HG03469 (cell line): ENCODE measurements around the gene IRS2.

Experiments used
- ATAC-seq: cut with Tn5 transposase; IDR thresholded peaks from one replicate; pipeline ENCODE4 v1.9.1; 2021; ENCODE audit warnings: mild to moderate bottlenecking, moderate library complexity, moderate number of reproducible peaks; ENCODE audit not compliant: unreplicated experiment

The IRS2 gene

DNA sequence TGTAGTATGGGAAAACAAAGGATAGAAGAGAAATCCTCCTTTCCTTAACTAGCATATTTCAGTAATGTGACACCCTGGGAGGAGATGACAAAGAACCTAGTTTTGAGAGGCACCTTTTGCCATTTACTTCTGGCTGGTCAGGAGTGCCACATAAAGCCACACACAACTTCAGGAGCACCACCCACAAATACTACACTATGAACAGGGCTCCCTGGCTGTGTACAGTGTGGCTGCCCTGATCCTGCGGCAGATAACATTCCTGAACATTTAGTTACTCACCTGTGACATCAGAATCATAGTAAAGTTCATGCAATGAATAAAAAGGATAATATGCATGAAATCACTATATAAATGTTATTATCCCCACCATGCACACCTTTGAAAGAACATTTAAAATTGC, 17.4 kb upstream of the IRS2 start:
- ATAC-seq = no peak

DNA sequence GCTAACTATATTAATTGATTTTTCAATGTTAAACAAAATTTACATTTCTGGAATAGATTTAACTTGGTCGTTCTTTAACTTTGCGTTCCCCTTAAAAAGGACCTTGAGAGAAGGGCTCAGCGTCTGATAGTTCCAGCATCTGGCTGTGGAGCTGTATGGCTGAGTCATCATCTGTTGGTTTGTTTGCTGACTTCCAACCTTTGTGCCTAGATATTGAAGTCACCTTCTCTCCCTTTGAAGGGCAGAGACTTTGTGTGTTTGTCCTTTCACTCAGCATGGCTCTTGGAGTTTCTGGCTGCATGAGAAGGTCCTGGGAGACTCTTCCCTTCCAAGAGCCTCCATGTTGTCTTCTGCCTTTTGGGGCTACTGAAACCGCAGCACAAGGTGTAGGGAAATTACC, 16.6 kb upstream of the IRS2 start:
- no peak for ATAC-seq

DNA sequence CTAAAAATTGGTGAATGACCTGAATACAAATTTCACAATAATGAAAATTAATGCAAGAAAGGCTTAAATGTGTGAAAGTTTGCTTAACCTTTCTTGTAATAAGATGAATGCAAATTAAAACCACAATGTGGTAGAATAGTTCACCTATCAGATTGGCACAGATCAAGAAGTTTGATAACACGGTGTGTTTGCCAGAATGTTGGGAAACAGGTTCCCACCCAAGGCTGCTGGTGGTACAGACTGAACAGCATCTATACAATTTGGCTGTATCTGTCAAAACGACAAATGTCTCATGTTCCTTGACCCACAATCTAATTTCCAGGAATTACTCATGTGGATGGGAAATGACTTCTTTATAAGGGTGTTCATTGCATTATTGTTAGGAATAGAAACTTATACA, 8.6 kb upstream of the IRS2 start:
- no peak for ATAC-seq

DNA sequence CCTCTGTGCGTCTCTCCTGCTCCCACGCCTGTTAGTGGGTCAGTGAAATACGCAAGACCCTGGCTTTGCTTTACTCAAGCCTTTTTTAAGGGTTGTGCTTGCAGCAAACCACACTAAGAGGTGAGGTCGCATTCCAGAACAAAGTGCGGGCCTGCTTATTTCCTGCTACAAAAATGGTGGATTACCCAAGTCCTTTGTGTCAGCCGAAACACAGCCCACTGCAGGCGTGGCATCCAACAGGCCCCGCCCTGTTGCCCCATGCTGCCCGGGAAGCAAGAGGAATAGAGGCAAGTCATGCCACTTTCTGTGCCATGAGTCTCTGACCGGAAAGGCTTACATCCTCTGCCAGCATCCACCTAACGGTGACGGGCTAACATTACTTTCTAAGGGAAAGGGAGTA, 7.7 kb upstream of the IRS2 start:
- ATAC-seq = no peak

DNA sequence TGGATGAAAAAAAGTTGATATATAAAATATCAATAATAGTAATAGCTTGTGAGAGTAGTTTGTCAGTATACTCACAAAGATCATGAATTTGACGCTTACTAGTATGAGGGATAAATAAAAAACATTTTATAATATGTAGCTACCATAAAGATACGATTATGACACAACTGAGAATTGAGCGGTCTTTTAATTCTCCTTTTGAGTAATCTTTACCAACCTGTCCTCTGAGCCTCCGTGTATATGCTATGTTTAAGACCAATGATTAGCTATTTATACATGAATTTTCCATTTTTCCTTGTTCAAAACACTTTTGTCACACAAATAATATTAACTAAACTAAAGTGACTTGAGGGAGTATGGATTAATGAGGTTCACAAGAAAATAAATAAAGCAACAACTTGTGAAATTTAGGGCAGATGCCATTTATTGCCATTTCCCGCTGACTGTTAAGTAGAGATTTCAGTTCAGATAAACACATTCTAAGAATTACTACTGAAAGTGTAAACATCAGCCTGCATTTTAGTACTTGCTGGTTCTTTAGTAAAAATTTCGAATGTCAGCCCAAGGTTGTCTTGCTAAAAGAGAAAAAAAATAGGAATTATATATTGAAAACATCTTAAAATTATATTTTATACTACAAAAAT, 6.2 kb upstream of the IRS2 start:
- no peak for ATAC-seq

DNA sequence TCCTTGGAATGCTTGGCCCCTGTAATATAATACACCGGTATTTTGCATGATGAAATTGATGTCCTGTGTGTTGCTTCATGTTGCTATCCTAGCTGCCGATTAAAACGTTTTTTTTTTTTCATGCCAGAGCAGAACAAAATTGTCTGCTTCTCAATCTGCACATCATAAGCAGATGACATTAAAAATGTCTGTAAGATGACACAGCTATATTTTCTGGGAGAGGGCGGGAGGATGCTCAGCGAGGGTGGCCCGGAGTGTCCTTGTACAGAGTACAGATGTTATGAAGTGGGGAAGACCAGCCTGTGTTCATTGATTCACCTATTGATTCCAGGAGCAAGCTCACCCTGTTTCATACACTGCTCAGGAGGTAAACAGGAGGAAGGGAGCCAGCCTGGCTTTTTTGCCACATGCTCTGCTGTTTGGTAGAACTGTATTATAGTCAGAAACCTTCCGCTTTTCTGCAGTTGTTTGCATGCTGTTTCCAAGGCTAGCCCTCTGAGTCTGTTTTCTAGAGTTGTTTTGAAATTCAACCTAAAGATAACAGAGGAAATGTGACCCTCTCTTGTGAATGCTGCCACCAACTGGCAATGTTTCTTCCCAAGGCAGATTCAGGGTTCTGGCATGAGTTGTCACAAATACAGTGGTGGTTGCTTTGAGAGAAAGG, 4.7 kb upstream of the IRS2 start:
- ATAC-seq = no peak

DNA sequence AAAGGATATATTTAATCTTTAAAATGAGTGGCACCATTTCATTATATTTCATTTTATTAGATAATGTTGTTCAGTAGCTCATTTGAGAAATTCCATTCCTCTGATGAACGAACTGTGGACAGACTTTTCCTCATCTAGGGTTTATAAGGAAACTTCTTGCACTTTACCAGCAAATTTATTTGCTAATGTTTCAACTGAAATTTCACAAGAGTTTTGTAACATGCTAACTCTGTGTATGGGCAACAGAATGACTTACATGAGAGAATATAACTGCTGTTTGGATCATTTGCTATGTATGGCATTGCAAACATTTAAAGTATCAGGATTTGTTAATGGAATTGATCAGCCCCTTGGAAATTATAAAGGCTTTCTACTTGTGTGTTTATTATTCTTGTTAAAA, 3.7 kb upstream of the IRS2 start:
- no peak for ATAC-seq

DNA sequence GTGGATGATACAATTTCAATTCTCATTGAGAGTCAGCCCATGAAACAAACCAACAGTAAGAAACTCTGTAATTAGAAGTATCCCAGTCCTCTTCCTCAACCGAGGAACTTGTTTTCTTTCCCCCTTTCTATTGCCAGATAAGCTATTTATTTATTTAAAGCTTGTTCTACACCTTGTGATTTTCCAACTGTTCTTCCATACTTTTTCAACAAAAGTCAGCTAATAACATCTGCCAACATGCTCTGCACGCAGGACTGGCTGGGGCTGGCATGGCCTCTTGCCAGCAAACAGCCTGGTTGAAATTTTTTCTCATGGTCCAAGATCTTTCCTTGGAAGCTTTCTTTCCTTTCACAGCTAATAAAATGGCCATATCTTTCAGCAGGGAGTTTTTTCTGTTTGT, 2.9 kb upstream of the IRS2 start:
- no peak for ATAC-seq

DNA sequence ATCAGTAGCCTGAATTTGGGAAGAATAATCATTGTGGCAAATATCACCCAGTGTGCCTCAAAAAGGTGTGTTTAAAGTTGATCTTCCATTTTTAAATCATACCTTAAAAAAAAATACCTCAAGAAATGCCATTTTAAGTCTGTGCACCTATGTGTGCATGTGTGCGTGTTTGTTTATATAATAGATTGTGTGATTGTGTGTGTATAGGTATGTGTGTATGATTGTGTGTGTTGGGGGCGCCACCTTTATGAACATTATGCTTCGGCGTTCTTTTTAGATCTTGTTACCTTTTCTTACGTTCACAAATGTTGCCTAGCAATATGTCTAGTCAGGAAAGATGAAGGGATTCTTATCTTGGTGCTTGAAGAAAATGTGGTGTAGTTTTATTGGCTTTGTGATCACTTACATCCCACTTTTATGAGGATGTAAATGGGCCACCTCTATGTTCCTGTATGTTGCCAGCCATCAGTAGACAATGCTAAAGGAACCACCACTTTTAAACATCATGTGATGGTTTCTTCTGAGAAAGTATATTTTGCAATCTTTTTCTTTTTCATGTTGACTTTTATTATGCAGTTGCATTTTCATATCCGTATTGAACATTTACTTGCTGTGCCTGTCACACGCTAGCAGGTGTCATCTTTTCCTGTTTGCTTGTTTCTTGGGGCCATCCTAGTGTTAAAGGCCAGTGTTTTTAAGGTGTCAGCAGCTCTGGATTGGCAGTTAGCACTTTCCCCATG, 2.2 kb upstream of the IRS2 start:
- no peak for ATAC-seq

DNA sequence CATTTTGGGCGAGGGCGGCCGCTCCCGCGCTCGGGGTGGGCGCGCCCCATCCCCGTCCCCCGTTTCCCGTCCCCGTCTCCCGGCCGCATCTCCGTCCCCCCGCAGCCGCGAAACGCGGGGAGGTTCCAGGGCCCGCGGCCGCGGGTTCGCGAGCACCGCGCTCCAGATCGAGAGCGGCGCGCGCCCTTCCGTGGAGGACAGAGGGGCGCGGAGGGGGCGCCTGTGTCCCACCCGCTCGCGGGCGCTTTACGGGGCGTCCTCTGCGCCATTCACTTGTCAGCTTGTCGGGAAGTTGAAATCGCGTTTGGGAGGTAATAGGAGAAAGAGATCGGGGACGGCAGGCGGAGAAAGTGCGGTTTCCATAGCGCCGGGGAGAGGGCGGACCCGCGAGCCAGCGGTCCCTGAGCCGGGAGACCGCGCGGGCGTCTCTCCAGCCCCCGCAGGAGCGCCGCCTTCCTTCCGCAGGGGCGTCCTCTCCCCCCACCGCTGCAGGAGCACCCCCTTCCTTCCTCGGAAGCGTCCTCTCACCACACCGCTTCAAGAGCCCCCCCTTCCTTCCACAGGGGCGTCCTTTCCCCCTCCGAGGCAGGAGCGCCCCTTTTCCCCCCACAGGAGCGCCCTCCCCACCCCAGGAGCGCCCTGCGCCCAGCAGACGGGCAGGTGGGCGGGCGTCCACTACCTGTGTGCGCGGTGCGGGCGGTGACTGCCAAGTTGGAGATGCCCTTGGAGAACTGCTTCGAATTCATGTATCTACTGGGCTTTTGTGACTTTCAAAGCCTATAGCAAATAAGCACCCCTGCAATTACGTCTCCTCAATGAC, 962 bp upstream of the IRS2 start:
- no peak for ATAC-seq

DNA sequence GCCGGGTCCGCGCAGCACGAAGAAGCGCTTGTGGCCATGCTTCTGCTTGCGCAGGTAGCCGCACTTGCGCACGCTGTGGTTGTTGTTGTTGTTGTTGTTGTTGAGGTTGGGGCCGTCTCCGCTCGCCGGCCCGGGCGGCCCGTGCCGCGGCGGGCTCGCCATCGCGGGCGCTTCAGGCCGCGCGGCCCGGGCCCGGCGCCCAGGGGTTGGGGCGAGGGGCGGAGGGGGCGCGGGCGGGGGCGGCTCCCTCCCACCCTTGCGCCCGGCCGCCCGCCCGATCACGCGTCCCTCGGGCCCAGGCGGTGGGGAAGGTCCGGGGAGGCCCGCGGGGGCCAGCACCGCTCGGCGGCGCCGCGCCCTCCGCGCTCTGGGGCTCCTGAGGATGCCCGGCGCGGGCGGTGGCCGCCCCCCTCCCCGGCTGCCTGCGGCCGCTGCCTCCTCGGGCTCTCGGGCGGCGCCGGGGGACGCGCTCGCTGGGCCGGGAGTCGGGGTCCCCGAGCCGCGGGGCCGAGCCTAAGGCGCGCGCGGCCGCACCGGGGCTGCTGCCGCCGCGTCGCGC, 412 bp downstream of the IRS2 start:
- peak; percentile 5 for ATAC-seq

DNA sequence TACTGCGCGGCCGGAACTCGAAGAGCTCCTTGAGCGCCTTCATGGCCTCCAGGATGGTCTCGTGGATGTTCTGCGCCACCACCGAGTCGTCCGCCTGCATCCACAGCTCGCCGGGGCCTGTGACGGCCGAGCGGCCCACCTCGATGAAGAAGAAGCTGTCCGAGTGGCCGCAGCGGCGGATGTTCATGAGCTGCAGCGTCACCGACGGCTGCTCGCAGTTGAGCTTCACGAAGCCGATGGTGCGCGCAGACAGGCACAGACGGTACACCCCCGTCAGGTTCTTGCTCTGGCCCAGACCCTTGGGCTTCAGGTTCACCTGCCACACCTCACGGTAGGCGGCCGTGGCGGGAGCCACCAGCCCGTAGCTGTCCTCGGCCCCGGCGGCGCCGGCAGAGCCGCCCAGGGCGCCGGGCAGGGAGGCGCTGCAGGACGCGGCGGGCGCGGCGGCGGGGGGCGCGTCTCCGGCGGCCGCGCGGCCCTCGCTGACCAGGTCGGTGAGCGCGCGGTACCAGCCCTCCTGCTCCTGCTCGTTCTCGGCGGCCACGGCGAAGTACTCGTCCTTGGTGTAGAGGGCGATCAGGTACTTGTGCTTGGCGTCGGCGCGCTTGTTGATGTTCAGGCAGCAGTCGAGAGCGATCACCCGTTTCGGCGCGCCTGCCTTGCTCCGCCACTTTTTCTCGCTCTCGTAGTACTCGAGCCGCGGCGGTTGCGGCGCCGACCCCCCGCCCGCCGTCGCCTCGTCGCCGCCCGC, 1.1 kb downstream of the IRS2 start:
- no peak for ATAC-seq

DNA sequence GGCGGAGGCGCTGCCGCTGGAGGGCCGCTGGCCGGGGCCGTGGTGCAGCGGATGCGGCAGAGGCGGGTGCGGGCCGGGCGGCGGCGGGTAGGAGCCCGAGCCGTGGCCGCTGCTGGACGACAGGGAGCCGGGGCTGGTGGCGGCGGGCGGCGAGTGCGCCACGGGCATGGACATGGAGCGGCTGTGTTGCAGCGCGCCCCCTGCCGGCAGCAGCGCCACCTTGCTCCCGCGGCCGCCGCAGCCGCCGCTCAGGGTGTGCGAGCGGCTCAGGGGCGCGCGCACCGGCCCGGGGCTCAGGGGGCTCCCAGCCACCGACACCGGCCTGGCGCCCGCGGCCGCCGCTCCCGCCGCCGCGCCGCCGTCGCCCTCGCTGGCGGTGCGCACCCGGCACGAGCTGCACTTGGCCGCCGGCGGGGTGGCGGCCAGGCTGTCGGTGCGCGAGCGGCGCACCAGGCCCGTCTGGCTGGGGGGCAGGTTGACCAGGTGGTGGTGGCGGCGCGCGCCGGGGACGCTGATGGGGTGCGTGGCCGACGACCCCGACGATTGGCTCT, 1.7 kb downstream of the IRS2 start:
- no peak for ATAC-seq

DNA sequence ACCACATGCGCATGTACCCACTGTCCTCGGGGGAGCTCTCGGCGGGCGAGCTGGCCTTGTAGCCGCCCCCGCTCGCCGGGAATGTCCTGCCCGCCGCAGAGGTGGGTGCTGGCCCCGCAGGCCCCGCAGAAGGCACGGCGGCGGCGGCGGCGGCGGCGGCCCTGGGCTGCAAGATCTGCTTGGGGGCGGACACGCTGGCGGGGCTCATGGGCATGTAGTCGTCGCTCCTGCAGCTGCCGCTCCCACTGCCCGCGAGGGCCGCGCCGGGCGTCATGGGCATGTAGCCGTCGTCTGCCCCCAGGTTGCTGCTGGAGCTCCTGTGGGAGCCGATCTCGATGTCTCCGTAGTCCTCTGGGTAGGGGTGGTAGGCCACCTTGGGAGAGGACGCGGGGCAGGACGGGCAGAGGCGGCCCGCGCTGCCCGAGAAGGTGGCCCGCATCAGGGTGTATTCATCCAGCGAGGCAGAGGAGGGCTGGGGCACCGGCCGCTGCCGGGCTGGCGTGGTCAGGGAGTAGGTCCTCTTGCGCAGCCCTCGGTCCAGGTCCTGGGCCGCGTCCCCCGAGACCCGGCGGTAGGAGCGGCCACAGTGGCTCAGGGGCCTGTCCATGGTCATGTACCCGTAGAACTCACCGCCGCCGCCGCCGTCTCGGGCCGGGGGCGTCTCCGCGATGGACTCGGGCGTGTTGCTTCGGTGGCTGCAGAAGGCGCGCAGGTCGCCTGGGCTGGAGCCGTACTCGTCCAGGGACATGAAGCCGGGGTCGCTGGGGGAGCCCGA, 2.4 kb downstream of the IRS2 start:
- no peak for ATAC-seq

DNA sequence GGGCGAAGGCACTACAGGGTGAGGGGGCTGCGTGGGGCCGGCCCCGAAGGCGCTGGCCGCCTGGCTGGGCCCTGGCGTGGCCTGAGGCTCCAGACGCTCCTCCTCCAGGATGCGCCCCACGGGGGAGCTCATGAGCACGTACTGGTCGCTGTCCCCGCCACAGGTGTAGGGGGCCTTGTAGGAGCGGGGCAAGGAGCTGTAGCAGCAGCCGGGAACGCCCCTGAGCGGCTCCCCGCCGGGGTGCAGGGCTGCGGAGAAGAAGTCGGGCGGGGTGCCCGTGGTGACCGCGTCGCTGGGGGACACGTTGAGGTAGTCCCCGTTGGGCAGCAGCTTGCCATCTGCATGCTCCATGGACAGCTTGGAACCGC, 3.0 kb downstream of the IRS2 start:
- no peak for ATAC-seq

DNA sequence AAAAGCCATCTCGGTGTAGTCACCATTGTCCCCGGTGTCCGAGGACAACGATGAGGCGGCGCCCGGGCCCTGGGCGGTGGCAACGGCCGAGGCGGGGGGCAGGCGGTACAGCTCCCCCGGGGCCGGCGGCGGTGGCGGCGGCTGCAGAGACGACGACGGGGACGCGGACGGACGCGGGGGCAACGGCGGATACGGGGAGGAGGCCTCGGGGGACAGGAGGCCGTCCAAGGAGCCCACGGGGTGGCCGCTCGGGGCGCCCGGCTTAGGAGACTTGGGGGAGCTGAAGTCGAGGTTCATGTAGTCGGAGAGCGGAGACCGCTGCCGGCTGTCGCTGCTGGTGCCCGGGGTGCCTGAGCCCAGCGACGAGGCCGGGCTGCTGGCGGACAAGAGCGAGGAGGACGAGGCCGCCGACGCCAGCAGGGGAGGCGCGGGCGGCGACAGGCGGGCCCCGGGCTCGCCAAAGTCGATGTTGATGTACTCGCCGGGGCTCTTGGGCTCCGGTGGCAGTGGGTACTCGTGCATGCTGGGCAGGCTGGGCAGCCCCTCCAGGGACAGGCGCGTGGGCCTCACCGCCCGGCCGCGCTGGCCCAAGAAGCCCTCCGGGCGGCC, 3.5 kb downstream of the IRS2 start:
- ATAC-seq = no peak

DNA sequence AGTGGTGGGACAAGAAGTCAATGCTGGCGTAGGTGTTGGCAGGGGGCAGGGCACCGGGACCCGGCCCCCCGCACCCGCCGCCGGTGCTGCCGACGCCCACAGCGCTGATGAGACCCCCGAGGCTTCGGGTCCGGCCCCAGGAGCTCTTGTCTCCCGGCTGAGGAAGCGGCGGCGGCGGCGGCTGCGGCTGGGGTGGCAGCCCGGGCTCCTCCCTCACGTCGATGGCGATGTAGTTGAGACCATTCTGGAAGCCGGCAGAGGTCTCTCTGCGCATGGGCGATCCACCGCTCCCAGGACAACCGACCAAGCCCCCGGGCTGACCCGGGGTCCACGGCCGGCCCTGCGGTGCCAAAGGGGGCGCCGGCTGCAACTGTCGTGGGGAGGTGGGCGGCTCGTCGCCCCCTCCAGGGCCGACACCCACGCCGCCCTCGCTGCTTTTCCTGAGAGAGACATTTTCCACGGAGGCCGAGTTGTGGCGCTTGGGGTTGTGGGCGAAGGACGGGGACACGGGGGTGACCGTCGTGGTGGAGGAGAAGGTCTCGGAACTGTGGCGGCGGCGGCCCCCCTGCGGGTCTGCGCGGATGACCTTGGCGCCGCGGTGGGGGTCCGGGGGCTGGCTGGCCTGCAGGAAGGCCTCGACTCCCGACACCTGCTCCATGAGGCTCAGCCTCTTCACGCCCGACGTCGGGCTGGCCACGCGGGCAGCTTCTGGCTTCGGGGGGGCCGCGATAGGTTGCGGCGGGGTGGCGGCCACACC, 4.1 kb downstream of the IRS2 start:
- ATAC-seq = no peak

DNA sequence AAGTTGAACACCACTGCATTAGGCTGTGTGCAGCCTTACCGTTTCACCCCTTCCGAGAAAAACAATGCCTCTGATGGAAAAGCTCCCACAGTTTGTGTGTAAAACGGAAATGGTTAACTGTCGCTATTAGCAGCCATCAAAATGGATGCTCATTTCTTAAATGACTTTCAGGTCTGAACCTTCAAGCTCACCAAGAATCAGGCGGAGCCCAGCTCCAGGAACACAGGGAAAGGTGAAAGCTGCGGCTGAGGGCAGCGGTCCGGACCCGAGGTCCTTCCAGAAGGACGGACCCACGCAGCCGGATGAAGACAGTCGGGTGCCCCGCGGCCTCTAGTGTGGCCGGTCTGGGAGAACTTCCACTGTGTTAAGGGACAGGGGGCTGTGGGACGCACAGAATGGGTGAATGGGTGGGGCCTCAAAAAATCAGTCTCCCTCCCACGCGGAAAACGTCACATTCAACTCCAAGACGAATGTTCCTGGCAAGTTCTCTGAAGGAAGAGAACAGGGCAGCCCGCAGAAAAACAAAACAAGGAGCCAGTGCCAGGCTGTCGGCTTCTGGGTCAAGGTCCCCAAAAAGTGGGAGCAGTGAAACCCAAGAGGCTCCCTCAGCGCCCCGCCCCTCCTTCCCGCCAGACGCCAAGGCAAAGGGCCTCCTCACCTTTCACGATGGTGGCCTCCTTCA, 4.9 kb downstream of the IRS2 start:
- ATAC-seq = no peak
